HEK293 (cell line): ENCODE results near the gene PPP1R27.

Experiments
- CTCF ChIA-PET: fragments of 350-600 bp; formaldehyde crosslinking; extraction: SDS; loops from one replicate; lab custom pipeline; 2021; ENCODE audit warnings: antibody characterized with exemption; lab: Yijun Ruan, JAX
- POLR2A ChIA-PET: fragments of 300-600 bp; formaldehyde crosslinking; extraction: SDS; loops from one replicate; lab custom pipeline; 2020; ENCODE audit warnings: antibody characterized with exemption, inconsistent platforms; lab: Yijun Ruan, JAX
- H3K27ac ChIP-seq: fragments of 200-500 bp; sonication (Bioruptor generic); 2 replicates; pipeline ENCODE4 v1.5.1; 2014; ENCODE audit warnings: low read depth, low read length, control low read depth, inconsistent platforms; ENCODE audit errors: extremely low read depth
- H3K36me3 ChIP-seq, 2 experiments: fragments of 200-500 bp in 1 of 2; sonication (Bioruptor generic) in 1 of 2; 1 replicate in 1 of 2; 2 replicates in 1 of 2; pipeline ENCODE4 v1.5.1; 2014 to 2017; ENCODE audit warnings: inconsistent platforms in 2 of 2, low read length in 2 of 2; ENCODE audit not compliant: control insufficient read depth in 2 of 2, insufficient read depth in 1 of 2
- H3K4me1 ChIP-seq: fragments of 200-500 bp; sonication (Bioruptor generic); 2 replicates; pipeline ENCODE4 v1.5.1; 2014; ENCODE audit warnings: mild to moderate bottlenecking, low read length, inconsistent platforms; ENCODE audit not compliant: control insufficient read depth, insufficient read depth
- H3K4me3 ChIP-seq: 2 replicates; pipeline ENCODE4 v1.5.1; 2011; ENCODE audit warnings: low read depth, mild to moderate bottlenecking, control low read depth, low read length, moderate library complexity
- H3K9me3 ChIP-seq: fragments of 200-500 bp; sonication (Bioruptor generic); 2 replicates; pipeline ENCODE4 v1.5.1; 2014; ENCODE audit warnings: low read depth, low read length, inconsistent platforms; ENCODE audit not compliant: control insufficient read depth, insufficient read depth
- GLIS1 ChIP-seq: fragments of 450-650 bp; formaldehyde crosslinking; IDR thresholded peaks from 2 replicates; pipeline ENCODE4 v1.5.1; 2016; ENCODE audit warnings: missing biosample characterization, missing genetic modification characterization
- GLIS2 ChIP-seq: fragments of 450-650 bp; formaldehyde crosslinking; IDR thresholded peaks from 2 replicates; pipeline ENCODE4 v1.5.1; 2016; ENCODE audit warnings: missing biosample characterization, missing genetic modification characterization
- HOXA7 ChIP-seq: sonication (generic); formaldehyde crosslinking; IDR thresholded peaks from 2 replicates; pipeline ENCODE4 v1.8.1; 2022; ENCODE audit warnings: missing genetic modification reagents, borderline replicate concordance
- IKZF3 ChIP-seq: fragments of 450-650 bp; IDR thresholded peaks from 2 replicates; pipeline ENCODE4 v1.5.0; 2018; ENCODE audit warnings: missing biosample characterization, mild to moderate bottlenecking, missing genetic modification characterization, moderate library complexity
- KLF1 ChIP-seq: fragments of 450-650 bp; formaldehyde crosslinking; IDR thresholded peaks from 2 replicates; pipeline ENCODE4 v1.5.1; 2016; ENCODE audit warnings: missing biosample characterization, missing genetic modification characterization
- KLF8 ChIP-seq: fragments of 450-650 bp; formaldehyde crosslinking; IDR thresholded peaks from 2 replicates; pipeline ENCODE4 v1.5.1; 2016; ENCODE audit warnings: missing biosample characterization, missing genetic modification characterization
- MZF1 ChIP-seq: fragments of 450-650 bp; formaldehyde crosslinking; IDR thresholded peaks from 2 replicates; pipeline ENCODE4 v1.5.1; 2017; ENCODE audit warnings: missing biosample characterization, missing genetic modification characterization, borderline replicate concordance
- SCRT1 ChIP-seq: fragments of 450-650 bp; formaldehyde crosslinking; IDR thresholded peaks from 2 replicates; pipeline ENCODE4 v1.5.1; 2016; ENCODE audit warnings: missing biosample characterization, missing genetic modification characterization, borderline replicate concordance
- WT1 ChIP-seq: fragments of 450-650 bp; formaldehyde crosslinking; IDR thresholded peaks from 2 replicates; pipeline ENCODE4 v1.5.1; 2016; ENCODE audit warnings: missing biosample characterization, missing genetic modification characterization
- ZIC2 ChIP-seq: fragments of 450-650 bp; formaldehyde crosslinking; IDR thresholded peaks from 2 replicates; pipeline ENCODE4 v1.5.1; 2016; ENCODE audit warnings: missing biosample characterization, missing genetic modification characterization
- ZNF354C ChIP-seq: fragments of 450-650 bp; formaldehyde crosslinking; IDR thresholded peaks from 2 replicates; pipeline ENCODE4 v1.5.1; 2016; ENCODE audit warnings: missing biosample characterization, missing genetic modification characterization, low read depth, borderline replicate concordance
- ZNF423 ChIP-seq: fragments of 450-650 bp; formaldehyde crosslinking; IDR thresholded peaks from 2 replicates; pipeline ENCODE4 v1.5.1; 2016; ENCODE audit warnings: missing biosample characterization, missing genetic modification characterization
- ZNF571 ChIP-seq: fragments of 450-650 bp; formaldehyde crosslinking; IDR thresholded peaks from 2 replicates; pipeline ENCODE4 v1.5.0; 2017; ENCODE audit warnings: missing biosample characterization, missing genetic modification characterization
- ZNF707 ChIP-seq: fragments of 450-650 bp; formaldehyde crosslinking; IDR thresholded peaks from 2 replicates; pipeline ENCODE4 v1.5.1; 2016; ENCODE audit warnings: missing biosample characterization, missing genetic modification characterization
- ZNF776 ChIP-seq: fragments of 450-650 bp; formaldehyde crosslinking; IDR thresholded peaks from 2 replicates; pipeline ENCODE4 v1.5.0; 2017; ENCODE audit warnings: missing biosample characterization, missing genetic modification characterization, borderline replicate concordance
- ZNF830 ChIP-seq: fragments of 450-650 bp; IDR thresholded peaks from 2 replicates; pipeline ENCODE4 v1.5.0; 2018; ENCODE audit warnings: missing biosample characterization, missing genetic modification characterization, low read depth, mild to moderate bottlenecking, moderate library complexity
- TF ChIP-seq, protein P1 (sequence below): fragments of 450-650 bp; formaldehyde crosslinking; IDR thresholded peaks from 2 replicates; pipeline ENCODE4 v1.5.1; 2016; ENCODE audit warnings: missing biosample characterization, missing genetic modification characterization
- TF ChIP-seq, protein P2 (sequence below): fragments of 450-650 bp; formaldehyde crosslinking; IDR thresholded peaks from 2 replicates; pipeline ENCODE4 v1.5.1; 2016; ENCODE audit warnings: missing biosample characterization, missing genetic modification characterization
- TF ChIP-seq, protein P3 (sequence below): fragments of 450-650 bp; formaldehyde crosslinking; IDR thresholded peaks from 2 replicates; pipeline ENCODE4 v1.5.0; 2017; ENCODE audit warnings: missing biosample characterization, missing genetic modification characterization, borderline replicate concordance
- TF ChIP-seq, protein P4 (sequence below): sonication (generic); formaldehyde crosslinking; IDR thresholded peaks from 2 replicates; pipeline ENCODE4 v1.8.1; 2022; ENCODE audit warnings: mild to moderate bottlenecking, moderate library complexity, missing genetic modification reagents
- TF ChIP-seq, protein P5 (sequence below): fragments of 450-650 bp; formaldehyde crosslinking; IDR thresholded peaks from 2 replicates; pipeline ENCODE4 v1.5.1; 2016; ENCODE audit warnings: missing biosample characterization, missing genetic modification characterization
- TF ChIP-seq, protein P6 (sequence below): fragments of 450-650 bp; formaldehyde crosslinking; IDR thresholded peaks from 2 replicates; pipeline ENCODE4 v1.5.1; 2016; ENCODE audit warnings: missing biosample characterization, missing genetic modification characterization
- TF ChIP-seq, protein P7 (sequence below): fragments of 450-650 bp; formaldehyde crosslinking; IDR thresholded peaks from 2 replicates; pipeline ENCODE4 v1.5.1; 2017; ENCODE audit warnings: missing biosample characterization, missing genetic modification characterization

The PPP1R27 gene

DNA sequence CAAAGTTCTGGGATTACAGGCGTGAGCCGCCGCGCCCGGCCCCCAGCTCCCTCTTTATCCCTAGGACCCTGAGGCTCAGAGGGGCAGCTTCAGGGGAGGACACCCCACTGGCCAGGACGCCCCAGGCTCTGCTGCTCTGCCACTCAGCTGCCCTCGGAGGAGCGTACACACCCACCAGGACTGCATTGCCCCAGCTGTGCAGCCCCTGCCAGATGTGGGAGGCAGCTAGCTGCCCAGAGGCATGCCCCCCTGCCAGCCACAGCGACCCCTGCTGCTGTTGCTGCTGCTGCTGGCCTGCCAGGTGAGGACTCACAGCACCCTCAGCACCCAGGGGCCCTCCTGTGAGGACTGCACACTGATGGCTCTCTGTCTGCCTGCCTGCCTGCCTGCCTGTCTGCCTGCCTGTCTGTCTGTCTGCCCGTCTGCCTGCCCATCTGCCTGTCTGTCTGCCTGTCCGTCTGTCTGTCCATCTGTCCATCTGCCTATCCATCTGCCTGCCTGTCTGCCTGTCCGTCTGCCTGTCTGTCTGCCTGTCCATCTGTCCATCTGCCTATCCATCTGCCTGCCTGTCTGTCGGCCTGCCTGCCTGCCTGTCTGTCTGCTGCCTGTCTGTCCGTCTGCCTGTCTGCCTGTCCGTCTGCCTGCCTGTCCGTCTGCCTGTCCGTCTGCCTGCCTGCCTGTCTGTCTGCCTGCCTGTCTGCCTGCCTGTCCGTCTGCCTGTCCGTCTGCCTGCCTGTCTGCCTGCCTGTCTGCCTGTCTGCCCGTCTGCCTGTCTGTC, 25.9 kb downstream of the PPP1R27 start (continued):
- TF ChIP-seq, protein P1, sequence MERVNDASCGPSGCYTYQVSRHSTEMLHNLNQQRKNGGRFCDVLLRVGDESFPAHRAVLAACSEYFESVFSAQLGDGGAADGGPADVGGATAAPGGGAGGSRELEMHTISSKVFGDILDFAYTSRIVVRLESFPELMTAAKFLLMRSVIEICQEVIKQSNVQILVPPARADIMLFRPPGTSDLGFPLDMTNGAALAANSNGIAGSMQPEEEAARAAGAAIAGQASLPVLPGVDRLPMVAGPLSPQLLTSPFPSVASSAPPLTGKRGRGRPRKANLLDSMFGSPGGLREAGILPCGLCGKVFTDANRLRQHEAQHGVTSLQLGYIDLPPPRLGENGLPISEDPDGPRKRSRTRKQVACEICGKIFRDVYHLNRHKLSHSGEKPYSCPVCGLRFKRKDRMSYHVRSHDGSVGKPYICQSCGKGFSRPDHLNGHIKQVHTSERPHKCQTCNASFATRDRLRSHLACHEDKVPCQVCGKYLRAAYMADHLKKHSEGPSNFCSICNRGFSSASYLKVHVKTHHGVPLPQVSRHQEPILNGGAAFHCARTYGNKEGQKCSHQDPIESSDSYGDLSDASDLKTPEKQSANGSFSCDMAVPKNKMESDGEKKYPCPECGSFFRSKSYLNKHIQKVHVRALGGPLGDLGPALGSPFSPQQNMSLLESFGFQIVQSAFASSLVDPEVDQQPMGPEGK = peak; percentile 33; the same call in 1 of the 2 replicates
- TF ChIP-seq, protein P2, sequence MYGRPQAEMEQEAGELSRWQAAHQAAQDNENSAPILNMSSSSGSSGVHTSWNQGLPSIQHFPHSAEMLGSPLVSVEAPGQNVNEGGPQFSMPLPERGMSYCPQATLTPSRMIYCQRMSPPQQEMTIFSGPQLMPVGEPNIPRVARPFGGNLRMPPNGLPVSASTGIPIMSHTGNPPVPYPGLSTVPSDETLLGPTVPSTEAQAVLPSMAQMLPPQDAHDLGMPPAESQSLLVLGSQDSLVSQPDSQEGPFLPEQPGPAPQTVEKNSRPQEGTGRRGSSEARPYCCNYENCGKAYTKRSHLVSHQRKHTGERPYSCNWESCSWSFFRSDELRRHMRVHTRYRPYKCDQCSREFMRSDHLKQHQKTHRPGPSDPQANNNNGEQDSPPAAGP (tag by site-specific recombination) = no peak
- TF ChIP-seq ZIC2 (peak; percentile 97), WT1 (no peak), GLIS1 (tag by site-specific recombination) (peak; percentile 67), MZF1 (tag by site-specific recombination) (no peak), ZNF423 (tag by site-specific recombination) (peak; percentile 27; the same call in 1 of the 2 replicates), GLIS2 (tag by site-specific recombination) (peak; percentile 73)
- TF ChIP-seq, protein P3, sequence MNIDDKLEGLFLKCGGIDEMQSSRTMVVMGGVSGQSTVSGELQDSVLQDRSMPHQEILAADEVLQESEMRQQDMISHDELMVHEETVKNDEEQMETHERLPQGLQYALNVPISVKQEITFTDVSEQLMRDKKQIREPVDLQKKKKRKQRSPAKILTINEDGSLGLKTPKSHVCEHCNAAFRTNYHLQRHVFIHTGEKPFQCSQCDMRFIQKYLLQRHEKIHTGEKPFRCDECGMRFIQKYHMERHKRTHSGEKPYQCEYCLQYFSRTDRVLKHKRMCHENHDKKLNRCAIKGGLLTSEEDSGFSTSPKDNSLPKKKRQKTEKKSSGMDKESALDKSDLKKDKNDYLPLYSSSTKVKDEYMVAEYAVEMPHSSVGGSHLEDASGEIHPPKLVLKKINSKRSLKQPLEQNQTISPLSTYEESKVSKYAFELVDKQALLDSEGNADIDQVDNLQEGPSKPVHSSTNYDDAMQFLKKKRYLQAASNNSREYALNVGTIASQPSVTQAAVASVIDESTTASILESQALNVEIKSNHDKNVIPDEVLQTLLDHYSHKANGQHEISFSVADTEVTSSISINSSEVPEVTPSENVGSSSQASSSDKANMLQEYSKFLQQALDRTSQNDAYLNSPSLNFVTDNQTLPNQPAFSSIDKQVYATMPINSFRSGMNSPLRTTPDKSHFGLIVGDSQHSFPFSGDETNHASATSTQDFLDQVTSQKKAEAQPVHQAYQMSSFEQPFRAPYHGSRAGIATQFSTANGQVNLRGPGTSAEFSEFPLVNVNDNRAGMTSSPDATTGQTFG = no peak

DNA sequence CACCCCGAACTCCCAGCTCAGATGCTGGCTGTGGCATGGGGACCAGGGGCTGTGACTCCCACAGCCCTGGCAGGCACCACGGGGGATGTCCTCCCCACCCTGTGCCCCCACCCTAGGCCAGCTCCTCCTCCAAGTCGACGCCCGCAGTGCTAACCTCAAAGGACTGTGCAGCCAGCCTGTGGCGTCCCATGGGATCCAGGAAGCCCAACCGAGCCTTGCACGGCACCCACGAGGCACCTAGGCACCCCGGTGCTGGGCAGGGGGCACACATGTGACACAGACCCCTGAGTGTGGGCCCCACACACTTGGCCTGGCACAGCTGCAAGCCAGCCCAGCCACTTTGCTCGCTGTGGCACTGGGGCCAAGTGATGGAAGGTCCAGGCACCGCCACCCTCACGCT, 27.0 kb downstream of the PPP1R27 start:
- Histone ChIP-seq H3K4me3 (no peak overlapping the region), H3K4me1 (peaks cover 2% of the 10 kb centered on the region; the same call in 1 of the 2 replicates), H3K27ac (no peak overlapping the region), H3K36me3 (no peaks in the 10 kb centered on the region), H3K9me3 (no peaks in the 10 kb centered on the region)
- CTCF ChIA-PET = interaction anchor here (0.6 to 1.4 kb wide), 4 partner anchors 10 to 216 kb away, joined by 3 to 6 read pairs (median 4); partner anchors contain the start of gene LRRC45
- POLR2A ChIA-PET = interaction anchor here (1.3 to 2.0 kb wide), 2 partner anchors 10 to 25 kb away, joined by 6 to 7 read pairs; partner anchors contain the start of gene MCRIP1
- TF ChIP-seq ZNF707 (tag by site-specific recombination) = no peak
- TF ChIP-seq, protein P4, sequence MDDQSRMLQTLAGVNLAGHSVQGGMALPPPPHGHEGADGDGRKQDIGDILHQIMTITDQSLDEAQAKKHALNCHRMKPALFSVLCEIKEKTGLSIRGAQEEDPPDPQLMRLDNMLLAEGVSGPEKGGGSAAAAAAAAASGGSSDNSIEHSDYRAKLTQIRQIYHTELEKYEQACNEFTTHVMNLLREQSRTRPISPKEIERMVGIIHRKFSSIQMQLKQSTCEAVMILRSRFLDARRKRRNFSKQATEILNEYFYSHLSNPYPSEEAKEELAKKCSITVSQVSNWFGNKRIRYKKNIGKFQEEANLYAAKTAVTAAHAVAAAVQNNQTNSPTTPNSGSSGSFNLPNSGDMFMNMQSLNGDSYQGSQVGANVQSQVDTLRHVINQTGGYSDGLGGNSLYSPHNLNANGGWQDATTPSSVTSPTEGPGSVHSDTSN (CRISPR knock-in tag) = no peak
- TF ChIP-seq SCRT1 (tag by site-specific recombination) = no peak
- no peak for TF ChIP-seq ZNF354C
- no peak for TF ChIP-seq KLF8 (tag by site-specific recombination)
- no peak for TF ChIP-seq ZNF571
- peak; percentile 40 for TF ChIP-seq ZIC2
- TF ChIP-seq HOXA7 (CRISPR knock-in tag) = no peak
- TF ChIP-seq ZNF830 (tag by site-specific recombination) = no peak
- TF ChIP-seq, protein P5, sequence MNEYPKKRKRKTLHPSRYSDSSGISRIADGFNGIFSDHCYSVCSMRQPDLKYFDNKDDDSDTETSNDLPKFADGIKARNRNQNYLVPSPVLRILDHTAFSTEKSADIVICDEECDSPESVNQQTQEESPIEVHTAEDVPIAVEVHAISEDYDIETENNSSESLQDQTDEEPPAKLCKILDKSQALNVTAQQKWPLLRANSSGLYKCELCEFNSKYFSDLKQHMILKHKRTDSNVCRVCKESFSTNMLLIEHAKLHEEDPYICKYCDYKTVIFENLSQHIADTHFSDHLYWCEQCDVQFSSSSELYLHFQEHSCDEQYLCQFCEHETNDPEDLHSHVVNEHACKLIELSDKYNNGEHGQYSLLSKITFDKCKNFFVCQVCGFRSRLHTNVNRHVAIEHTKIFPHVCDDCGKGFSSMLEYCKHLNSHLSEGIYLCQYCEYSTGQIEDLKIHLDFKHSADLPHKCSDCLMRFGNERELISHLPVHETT (tag by site-specific recombination) = no peak
- peak; percentile 64 for TF ChIP-seq KLF1 (tag by site-specific recombination)
- no peak for TF ChIP-seq IKZF3 (tag by site-specific recombination)
- TF ChIP-seq, protein P6, sequence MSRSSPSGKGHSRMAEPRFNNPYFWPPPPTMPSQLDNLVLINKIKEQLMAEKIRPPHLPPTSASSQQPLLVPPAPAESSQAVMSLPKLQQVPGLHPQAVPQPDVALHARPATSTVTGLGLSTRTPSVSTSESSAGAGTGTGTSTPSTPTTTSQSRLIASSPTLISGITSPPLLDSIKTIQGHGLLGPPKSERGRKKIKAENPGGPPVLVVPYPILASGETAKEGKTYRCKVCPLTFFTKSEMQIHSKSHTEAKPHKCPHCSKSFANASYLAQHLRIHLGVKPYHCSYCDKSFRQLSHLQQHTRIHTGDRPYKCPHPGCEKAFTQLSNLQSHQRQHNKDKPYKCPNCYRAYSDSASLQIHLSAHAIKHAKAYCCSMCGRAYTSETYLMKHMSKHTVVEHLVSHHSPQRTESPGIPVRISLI (tag by site-specific recombination) = no peak
- TF ChIP-seq, protein P7, sequence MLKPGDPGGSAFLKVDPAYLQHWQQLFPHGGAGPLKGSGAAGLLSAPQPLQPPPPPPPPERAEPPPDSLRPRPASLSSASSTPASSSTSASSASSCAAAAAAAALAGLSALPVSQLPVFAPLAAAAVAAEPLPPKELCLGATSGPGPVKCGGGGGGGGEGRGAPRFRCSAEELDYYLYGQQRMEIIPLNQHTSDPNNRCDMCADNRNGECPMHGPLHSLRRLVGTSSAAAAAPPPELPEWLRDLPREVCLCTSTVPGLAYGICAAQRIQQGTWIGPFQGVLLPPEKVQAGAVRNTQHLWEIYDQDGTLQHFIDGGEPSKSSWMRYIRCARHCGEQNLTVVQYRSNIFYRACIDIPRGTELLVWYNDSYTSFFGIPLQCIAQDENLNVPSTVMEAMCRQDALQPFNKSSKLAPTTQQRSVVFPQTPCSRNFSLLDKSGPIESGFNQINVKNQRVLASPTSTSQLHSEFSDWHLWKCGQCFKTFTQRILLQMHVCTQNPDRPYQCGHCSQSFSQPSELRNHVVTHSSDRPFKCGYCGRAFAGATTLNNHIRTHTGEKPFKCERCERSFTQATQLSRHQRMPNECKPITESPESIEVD (tag by site-specific recombination) = no peak
- TF ChIP-seq ZNF776 (tag by site-specific recombination) = no peak
